Neural progenitor cell (in vitro differentiated cells): Measurements from ENCODE around the gene PYGB. TPM values are rescaled to one million over a fixed set of nuclear protein-coding genes. Genes with fewer than 3 reads are reported as not detected.

Experiments
- DNase-seq: peaks from one replicate; pipeline ENCODE4 v3.0.0-alpha.2; 2016; ENCODE audit warnings: low spot score
- H2AFZ ChIP-seq: fragments of 200-600 bp; sonication (generic); replicated peaks from 2 replicates; pipeline ENCODE4 v1.6.1; 2016; ENCODE audit warnings: antibody characterized with exemption
- H3F3A ChIP-seq: fragments of 200-600 bp; sonication (generic); 2 replicates; pipeline ENCODE4 v1.6.1; 2016; ENCODE audit warnings: antibody characterized with exemption, low read depth
- H3K27ac ChIP-seq: fragments of 200-600 bp; sonication (generic); 2 replicates; pipeline ENCODE4 v1.5.1; 2016; ENCODE audit warnings: mild to moderate bottlenecking
- H3K27me3 ChIP-seq: fragments of 200-600 bp; sonication (generic); 2 replicates; pipeline ENCODE4 v1.6.1; 2016; ENCODE audit warnings: mild to moderate bottlenecking, moderate library complexity
- H3K36me3 ChIP-seq: fragments of 200-600 bp; sonication (generic); 2 replicates; pipeline ENCODE4 v1.5.1; 2016
- H3K4me1 ChIP-seq: fragments of 200-600 bp; sonication (generic); 2 replicates; pipeline ENCODE4 v1.6.1; 2016; ENCODE audit warnings: mixed run types
- H3K4me2 ChIP-seq: fragments of 200-600 bp; sonication (generic); 2 replicates; pipeline ENCODE4 v1.6.1; 2016
- H3K4me3 ChIP-seq: fragments of 200-600 bp; sonication (generic); 2 replicates; pipeline ENCODE4 v1.5.1; 2016
- H3K79me2 ChIP-seq: fragments of 200-600 bp; sonication (generic); 2 replicates; pipeline ENCODE4 v1.6.1; 2016; ENCODE audit warnings: low read depth
- H3K9ac ChIP-seq: fragments of 200-600 bp; sonication (generic); 2 replicates; pipeline ENCODE4 v1.6.1; 2016
- H3K9me3 ChIP-seq: fragments of 200-600 bp; sonication (generic); 2 replicates; pipeline ENCODE4 v1.5.1; 2016; ENCODE audit warnings: low read depth
- H4K20me1 ChIP-seq: fragments of 200-600 bp; sonication (generic); 2 replicates; pipeline ENCODE4 v1.6.1; 2016; ENCODE audit warnings: low read depth
- H3K27ac Mint-ChIP-seq: 3 replicates; pipeline ENCODE4 v1.8.0; 2021; ENCODE audit warnings: mixed read lengths
- H3K27me3 Mint-ChIP-seq: 2 replicates; pipeline ENCODE4 v1.8.0; 2022; ENCODE audit warnings: low read depth, mild to moderate bottlenecking, inconsistent platforms, moderate library complexity, mixed read lengths; ENCODE audit not compliant: insufficient read depth
- H3K36me3 Mint-ChIP-seq: 3 replicates; pipeline ENCODE4 v1.8.0; 2021; ENCODE audit warnings: mixed read lengths
- H3K4me1 Mint-ChIP-seq: 3 replicates; pipeline ENCODE4 v1.8.0; 2021; ENCODE audit warnings: mixed read lengths
- H3K4me3 Mint-ChIP-seq: 3 replicates; pipeline ENCODE4 v1.8.0; 2021; ENCODE audit warnings: mild to moderate bottlenecking, moderate library complexity, mixed read lengths
- H3K9me3 Mint-ChIP-seq: 3 replicates; pipeline ENCODE4 v1.8.0; 2020; ENCODE audit warnings: mixed read lengths
- EZH2 ChIP-seq: fragments of 200-600 bp; sonication (generic); IDR thresholded peaks from 2 replicates; pipeline ENCODE4 v1.6.1; 2017; ENCODE audit warnings: antibody characterized with exemption, mild to moderate bottlenecking, moderate library complexity
- EZH2phosphoT487 ChIP-seq: fragments of 200-600 bp; sonication (generic); IDR thresholded peaks from 2 replicates; pipeline ENCODE4 v1.6.1; 2017; ENCODE audit warnings: antibody characterized with exemption
- total RNA-seq: library from RNA; depleted of rRNA; stranded (reverse); fragments of >200 nt; gene quantifications from 2 replicates; pipeline ENCODE4 v1.2.3, GENCODE V29; 2015; ENCODE audit warnings: low replicate concordance
- TF ChIP-seq, protein P1 (sequence below): fragments of 200-600 bp; sonication (generic); IDR thresholded peaks from 2 replicates; pipeline ENCODE4 v1.5.1; 2017; ENCODE audit warnings: antibody characterized with exemption, mild to moderate bottlenecking

PYGB gene
- total RNA-seq, 1 donor from 2014 or later: 40.9 TPM

GRCh38 chr20:25299806-25300205 is 51.9 kb downstream of the PYGB start:
- H3K27me3 Mint-ChIP-seq: peaks cover under 1% of the 10 kb centered on the region
- no peaks in the 10 kb centered on the region for H3K9me3 Mint-ChIP-seq
- H3K4me3 Mint-ChIP-seq: no peak overlapping the region
- H3K36me3 Mint-ChIP-seq: peaks cover 5% of the 10 kb centered on the region
- peak overlapping the region; percentile 37 for H3K27ac Mint-ChIP-seq
- Histone ChIP-seq H3K9me3 (no peaks in the 10 kb centered on the region), H3K4me2 (no peak overlapping the region), H3K4me3 (no peak overlapping the region), H3K4me1 (no peaks in the 10 kb centered on the region), H3K36me3 (no peaks in the 10 kb centered on the region), H3K79me2 (no peaks in the 10 kb centered on the region), H3K9ac (no peak overlapping the region), H4K20me1 (peaks cover 6% of the 10 kb centered on the region), H3K27ac (no peak overlapping the region), H2AFZ (no peak overlapping the region), H3F3A (peaks cover 4% of the 10 kb centered on the region), H3K27me3 (no peaks in the 10 kb centered on the region)
- H3K4me1 Mint-ChIP-seq: no peaks in the 10 kb centered on the region
- no peak for DNase-seq
- TF ChIP-seq, protein P1, sequence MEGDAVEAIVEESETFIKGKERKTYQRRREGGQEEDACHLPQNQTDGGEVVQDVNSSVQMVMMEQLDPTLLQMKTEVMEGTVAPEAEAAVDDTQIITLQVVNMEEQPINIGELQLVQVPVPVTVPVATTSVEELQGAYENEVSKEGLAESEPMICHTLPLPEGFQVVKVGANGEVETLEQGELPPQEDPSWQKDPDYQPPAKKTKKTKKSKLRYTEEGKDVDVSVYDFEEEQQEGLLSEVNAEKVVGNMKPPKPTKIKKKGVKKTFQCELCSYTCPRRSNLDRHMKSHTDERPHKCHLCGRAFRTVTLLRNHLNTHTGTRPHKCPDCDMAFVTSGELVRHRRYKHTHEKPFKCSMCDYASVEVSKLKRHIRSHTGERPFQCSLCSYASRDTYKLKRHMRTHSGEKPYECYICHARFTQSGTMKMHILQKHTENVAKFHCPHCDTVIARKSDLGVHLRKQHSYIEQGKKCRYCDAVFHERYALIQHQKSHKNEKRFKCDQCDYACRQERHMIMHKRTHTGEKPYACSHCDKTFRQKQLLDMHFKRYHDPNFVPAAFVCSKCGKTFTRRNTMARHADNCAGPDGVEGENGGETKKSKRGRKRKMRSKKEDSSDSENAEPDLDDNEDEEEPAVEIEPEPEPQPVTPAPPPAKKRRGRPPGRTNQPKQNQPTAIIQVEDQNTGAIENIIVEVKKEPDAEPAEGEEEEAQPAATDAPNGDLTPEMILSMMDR: no peak

- Histone ChIP-seq H3K79me2 (no peaks in the 10 kb centered on the region), H3K4me2 (no peak overlapping the region), H3K9ac (no peak overlapping the region), H3K27ac (no peak overlapping the region), H3K9me3 (no peaks in the 10 kb centered on the region), H3K4me1 (no peaks in the 10 kb centered on the region), H4K20me1 (peaks cover 3% of the 10 kb centered on the region), H3K36me3 (no peaks in the 10 kb centered on the region), H2AFZ (no peak overlapping the region), H3K27me3 (no peaks in the 10 kb centered on the region), H3K4me3 (no peak overlapping the region), H3F3A (no peaks in the 10 kb centered on the region)
- no peak overlapping the region for H3K27ac Mint-ChIP-seq
- H3K36me3 Mint-ChIP-seq: peaks cover 5% of the 10 kb centered on the region
- no peaks in the 10 kb centered on the region for H3K9me3 Mint-ChIP-seq
- TF ChIP-seq, protein P1: no peak
- TF ChIP-seq EZH2phosphoT487: no peak
- TF ChIP-seq EZH2: no peak
- peak; percentile 12 for DNase-seq
- H3K4me1 Mint-ChIP-seq: no peaks in the 10 kb centered on the region
- H3K27me3 Mint-ChIP-seq: no peaks in the 10 kb centered on the region
- no peak overlapping the region for H3K4me3 Mint-ChIP-seq
These were observed 52.7 kb downstream of the PYGB start for GRCh38 chr20:25300496-25301170.

GRCh38 chr20:25301357-25301920 is 53.6 kb downstream of the PYGB start:
- no peaks in the 10 kb centered on the region for H3K27me3 Mint-ChIP-seq
- TF ChIP-seq, protein P1: no peak
- TF ChIP-seq EZH2 (no peak), EZH2phosphoT487 (no peak)
- DNase-seq: no peak
- Histone ChIP-seq H3F3A (no peaks in the 10 kb centered on the region), H3K9ac (no peak overlapping the region), H3K4me3 (no peak overlapping the region), H3K4me2 (no peak overlapping the region), H3K79me2 (no peaks in the 10 kb centered on the region), H3K27me3 (no peaks in the 10 kb centered on the region), H3K9me3 (no peaks in the 10 kb centered on the region), H3K27ac (no peak overlapping the region), H4K20me1 (no peaks in the 10 kb centered on the region), H2AFZ (no peak overlapping the region), H3K36me3 (no peaks in the 10 kb centered on the region), H3K4me1 (no peaks in the 10 kb centered on the region)
- H3K36me3 Mint-ChIP-seq: peaks cover 5% of the 10 kb centered on the region
- no peaks in the 10 kb centered on the region for H3K9me3 Mint-ChIP-seq
- H3K27ac Mint-ChIP-seq: no peak overlapping the region
- no peaks in the 10 kb centered on the region for H3K4me1 Mint-ChIP-seq
- H3K4me3 Mint-ChIP-seq: no peak overlapping the region
